ENCODE measurements around the gene AP1G2.

AP1G2 gene

GRCh38 chr14:23513818-23514643, 53.6 kb downstream of the AP1G2 start:
- no peak for DNase-seq (ENCODE audit: low read depth)

GRCh38 chr14:23513005-23513817, 54.4 kb downstream of the AP1G2 start:
- DNase-seq (ENCODE audit: low read depth), result no peak

GRCh38 chr14:23512156-23512555, 55.4 kb downstream of the AP1G2 start:
- DNase-seq (ENCODE audit: low read depth), result no peak
